ENCODE data around the gene IL1RN. TPM values are rescaled to one million over a fixed set of nuclear protein-coding genes. Genes with fewer than 3 reads are reported as not detected.

Gene IL1RN
- total and polyA plus RNA-seq, 8 donors = 0.87 to 220 (median 28.5) TPM; not detected in 2

DNA sequence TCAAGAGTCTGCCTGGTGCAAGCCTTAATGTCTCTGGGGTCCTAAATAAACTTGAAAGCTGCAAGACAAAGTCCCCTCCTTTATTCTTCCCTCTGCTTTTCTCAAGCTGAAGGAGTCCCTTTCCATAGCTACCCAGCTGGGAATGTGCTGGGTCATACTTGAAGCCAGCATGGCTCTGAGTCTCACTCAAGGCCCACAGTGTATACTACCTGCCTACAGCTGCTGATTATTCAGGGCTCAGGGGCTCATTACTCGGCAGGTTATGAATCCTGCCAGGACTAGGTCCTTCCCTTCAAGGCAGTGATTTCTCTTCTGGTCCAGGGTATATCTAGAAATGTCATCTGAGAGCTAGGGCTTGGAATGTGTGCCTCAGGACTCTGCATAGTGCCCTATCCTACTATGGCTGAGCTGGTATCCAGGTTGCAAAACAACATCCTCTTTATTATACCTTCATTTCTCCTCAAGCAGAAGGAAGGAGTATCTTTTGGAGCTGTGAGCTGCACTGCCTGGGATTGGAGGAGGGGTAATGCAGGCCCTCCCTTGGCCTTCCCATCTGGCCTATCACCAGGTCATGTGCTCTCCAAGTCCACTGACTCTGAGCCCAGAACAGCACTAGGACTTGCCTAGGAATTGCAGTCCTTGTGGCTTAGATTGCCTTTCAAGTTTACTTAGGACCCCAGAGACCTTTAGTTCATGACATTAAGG is 22.3 kb downstream of the IL1RN start:
- 80 to 100% (median 86%) methylated on average over 1 of the region's 1 CpG for WGBS, 5 donors
- no peak for TF ChIP-seq POLR2A (IDR thresholded peaks at IDR 0.05)
- no peak for TF ChIP-seq POLR2AphosphoS5 (IDR thresholded peaks at IDR 0.05)
- no peak for TF ChIP-seq EP300 (IDR thresholded peaks at IDR 0.05)
- TF ChIP-seq, protein P1, sequence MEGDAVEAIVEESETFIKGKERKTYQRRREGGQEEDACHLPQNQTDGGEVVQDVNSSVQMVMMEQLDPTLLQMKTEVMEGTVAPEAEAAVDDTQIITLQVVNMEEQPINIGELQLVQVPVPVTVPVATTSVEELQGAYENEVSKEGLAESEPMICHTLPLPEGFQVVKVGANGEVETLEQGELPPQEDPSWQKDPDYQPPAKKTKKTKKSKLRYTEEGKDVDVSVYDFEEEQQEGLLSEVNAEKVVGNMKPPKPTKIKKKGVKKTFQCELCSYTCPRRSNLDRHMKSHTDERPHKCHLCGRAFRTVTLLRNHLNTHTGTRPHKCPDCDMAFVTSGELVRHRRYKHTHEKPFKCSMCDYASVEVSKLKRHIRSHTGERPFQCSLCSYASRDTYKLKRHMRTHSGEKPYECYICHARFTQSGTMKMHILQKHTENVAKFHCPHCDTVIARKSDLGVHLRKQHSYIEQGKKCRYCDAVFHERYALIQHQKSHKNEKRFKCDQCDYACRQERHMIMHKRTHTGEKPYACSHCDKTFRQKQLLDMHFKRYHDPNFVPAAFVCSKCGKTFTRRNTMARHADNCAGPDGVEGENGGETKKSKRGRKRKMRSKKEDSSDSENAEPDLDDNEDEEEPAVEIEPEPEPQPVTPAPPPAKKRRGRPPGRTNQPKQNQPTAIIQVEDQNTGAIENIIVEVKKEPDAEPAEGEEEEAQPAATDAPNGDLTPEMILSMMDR (IDR thresholded peaks at IDR 0.05) = no peak
- Histone ChIP-seq H3K9me3 (no peaks in the 10 kb centered on the region), H3K36me3 (no peaks in the 10 kb centered on the region), H3K27ac (no peak overlapping the region), H3K4me3 (no peak overlapping the region), H3K4me1 (no peaks in the 10 kb centered on the region), H3K27me3 (no peaks in the 10 kb centered on the region)
- intact Hi-C loops (cut with DNase I; ENCODE audit: low total_unique reads) = no loop called here
- DNase-seq = no peak

DNA sequence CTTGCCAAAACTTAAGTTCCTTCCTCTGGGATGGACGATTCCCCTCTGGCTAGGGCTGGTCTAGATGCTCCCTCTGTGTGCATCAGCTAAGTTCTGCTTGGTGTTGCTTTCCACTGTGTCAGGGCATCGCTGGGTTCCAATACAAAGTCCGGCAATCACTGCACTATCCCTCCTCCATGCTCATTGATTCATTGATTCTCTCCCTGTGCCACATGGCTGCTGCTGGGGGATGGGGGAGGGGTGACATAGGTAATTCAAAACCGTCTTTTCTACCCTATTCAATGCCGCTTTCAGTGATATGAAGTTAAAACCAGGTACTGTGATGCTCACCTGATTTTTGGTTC is 22.8 kb downstream of the IL1RN start:
- 87 to 95% (median 91%) methylated on average over 5 of the region's 5 CpGs for WGBS, 5 donors
- no peak for TF ChIP-seq POLR2AphosphoS5 (IDR thresholded peaks at IDR 0.05)
- no peak for TF ChIP-seq POLR2A (IDR thresholded peaks at IDR 0.05)
- TF ChIP-seq EP300 (IDR thresholded peaks at IDR 0.05) = no peak
- TF ChIP-seq, protein P1 (IDR thresholded peaks at IDR 0.05) = no peak
- intact Hi-C loops (cut with DNase I; ENCODE audit: low total_unique reads) = no loop called here

GRCh38 chr2:113155331-113155730 is 27.9 kb downstream of the IL1RN start:
- peaks cover 10 to 39% (median 31%) of the 10 kb centered on the region in 4 donors for H3K4me1 ChIP-seq
- H3K27ac ChIP-seq = no peak overlapping the region
- intact Hi-C loops (cut with DNase I; ENCODE audit: low total_unique reads) = no loop called here
- H3K36me3 ChIP-seq = no peaks in the 10 kb centered on the region
- peaks cover 0 to 29% (median 0%) of the 10 kb centered on the region in 3 donors for H3K27me3 ChIP-seq
- no peak for DNase-seq
- H3K9me3 ChIP-seq = no peaks in the 10 kb centered on the region
- TF ChIP-seq POLR2A (IDR thresholded peaks at IDR 0.05) (no peak), EP300 (IDR thresholded peaks at IDR 0.05) (no peak), POLR2AphosphoS5 (IDR thresholded peaks at IDR 0.05) (no peak)
- TF ChIP-seq, protein P1 (IDR thresholded peaks at IDR 0.05) = no peak
- WGBS, 5 donors = 46 to 90% (median 84%) methylated on average over 5 of the region's 5 CpGs
- H3K4me3 ChIP-seq = no peak overlapping the region

More for the DNA sequence above, 22.8 kb downstream of the IL1RN start:
- H3K4me1 ChIP-seq = no peaks in the 10 kb centered on the region
- no peak overlapping the region for H3K27ac ChIP-seq
- H3K9me3 ChIP-seq = no peaks in the 10 kb centered on the region
- H3K36me3 ChIP-seq = no peaks in the 10 kb centered on the region
- DNase-seq = no peak
- H3K27me3 ChIP-seq = no peaks in the 10 kb centered on the region
- no peak overlapping the region for H3K4me3 ChIP-seq

DNA sequence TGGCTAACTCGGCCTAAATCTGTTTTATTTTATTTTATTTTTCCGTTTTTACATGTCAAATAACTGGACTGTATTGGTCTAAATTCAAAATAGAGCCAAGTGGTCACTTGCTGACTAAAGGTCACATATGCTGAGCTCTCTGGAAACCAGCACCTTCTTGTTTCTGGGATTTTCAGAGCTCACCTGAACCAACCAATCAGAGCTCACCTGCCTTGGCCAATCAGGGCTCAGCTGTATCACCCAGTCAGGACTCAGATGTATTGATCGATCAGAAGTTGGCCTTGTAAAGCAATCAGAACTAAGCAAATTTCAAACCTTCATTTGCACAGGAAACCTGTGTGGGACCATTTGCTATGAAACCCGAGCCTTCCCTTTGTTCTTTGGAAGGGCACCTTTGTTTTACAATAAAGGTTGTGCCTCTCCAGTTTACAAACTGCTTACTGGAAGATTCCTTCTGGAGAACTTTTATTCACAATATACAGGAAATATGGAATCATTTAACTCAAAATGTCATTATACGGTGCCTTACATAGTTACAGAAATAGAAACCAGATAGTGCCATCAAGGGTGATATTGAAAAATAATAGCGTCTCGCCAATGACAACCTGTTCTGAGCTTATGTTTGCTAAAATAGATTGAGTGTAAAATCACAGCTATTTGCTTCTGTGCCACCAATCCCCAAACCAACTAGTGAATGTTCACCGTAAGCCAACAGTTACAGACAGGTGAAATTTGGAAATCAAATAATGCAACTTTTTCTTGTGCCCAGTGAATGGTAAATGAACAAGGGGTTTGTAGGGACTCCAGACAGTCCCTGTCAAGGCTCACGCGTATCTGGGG is 29.1 kb downstream of the IL1RN start:
- DNase-seq = peak in 1 of 2 donors; percentile 49
- peaks cover 0 to 29% (median 0%) of the 10 kb centered on the region in 3 donors for H3K27me3 ChIP-seq
- H3K4me3 ChIP-seq = peak overlapping the region; percentile 54 to 66 (median 63)
- intact Hi-C loops (cut with DNase I; ENCODE audit: low total_unique reads) = no loop called here
- H3K36me3 ChIP-seq = no peaks in the 10 kb centered on the region
- H3K27ac ChIP-seq = peak overlapping the region; percentile 63 to 97 (median 89)
- peaks cover 10 to 39% (median 31%) of the 10 kb centered on the region in 4 donors for H3K4me1 ChIP-seq
- H3K9me3 ChIP-seq = no peaks in the 10 kb centered on the region
- TF ChIP-seq EP300 (IDR thresholded peaks at IDR 0.05) (no peak), POLR2AphosphoS5 (IDR thresholded peaks at IDR 0.05) (no peak), POLR2A (IDR thresholded peaks at IDR 0.05) (no peak)
- TF ChIP-seq, protein P1 (IDR thresholded peaks at IDR 0.05) = no peak
- WGBS, 5 donors = 33 to 46% (median 40%) methylated on average over 10 of the region's 10 CpGs
